ENCODE measurements around the gene SULT1A3.
"Not testable (repeated sequence)": the region's sequence is repeated elsewhere in the genome, so short reads cannot be mapped to it uniquely, and the experiment has no call there.

DNA sequence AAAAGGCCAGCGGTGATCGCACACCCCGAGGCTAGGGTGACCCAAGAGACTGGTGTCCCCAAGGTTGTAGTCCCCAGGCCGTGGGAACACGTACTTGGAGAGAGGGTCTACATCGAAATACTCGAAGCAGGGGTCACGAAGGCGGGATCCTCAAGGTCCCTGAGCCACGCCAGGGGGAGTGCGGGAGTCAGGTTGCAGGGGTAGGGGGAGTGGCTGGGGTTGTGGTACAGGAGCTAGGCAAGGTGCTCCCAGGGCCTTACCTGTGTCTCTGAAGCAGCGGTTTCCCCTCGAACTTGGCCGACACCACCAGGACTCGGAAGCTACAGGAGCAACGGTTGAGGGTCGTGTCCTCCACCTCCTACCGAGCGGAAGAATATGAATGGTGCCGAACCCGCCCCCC is 6.0 kb upstream of the SULT1A3 start:
- TF ChIP-seq POLR2A, POLR2AphosphoS5, TAF1, POU2F2 (IDR thresholded peaks at IDR 0.05; ENCODE audit: low read depth, low read length): not testable (repeated sequence)

Measured in GM12891 (cell line).